SU-DHL-6 (cell line): ENCODE data around the gene TECPR2.

Experiments used
- H2AFZ ChIP-seq: fragments of 200-600 bp; sonication (generic); 2 replicates; pipeline ENCODE4 v1.6.1; 2014; ENCODE audit warnings: low read depth, mild to moderate bottlenecking, moderate library complexity, mixed read lengths, antibody characterized with exemption, low read length; ENCODE audit not compliant: severe bottlenecking
- H3F3A ChIP-seq: fragments of 200-600 bp; shearing (Covaris generic); 2 replicates; pipeline ENCODE4 v1.6.0; 2016; ENCODE audit warnings: antibody characterized with exemption, mild to moderate bottlenecking; ENCODE audit not compliant: insufficient read depth
- H3K27ac ChIP-seq: fragments of 200-600 bp; sonication (generic); 2 replicates; pipeline ENCODE4 v1.5.1; 2016; ENCODE audit warnings: low read depth, mild to moderate bottlenecking, low read length, moderate library complexity, mixed read lengths
- H3K27me3 ChIP-seq: fragments of 200-600 bp; sonication (generic), shearing (Covaris generic); 2 replicates; pipeline ENCODE4 v1.6.0; 2014; ENCODE audit warnings: mild to moderate bottlenecking, low read length
- H3K36me3 ChIP-seq: fragments of 200-600 bp; sonication (generic); 2 replicates; pipeline ENCODE4 v1.6.1; 2014; ENCODE audit warnings: mild to moderate bottlenecking, low read length, mixed read lengths
- H3K4me2 ChIP-seq: fragments of 300-600, 200-600 bp; shearing (Covaris generic), sonication (generic); 2 replicates; pipeline ENCODE4 v1.6.0; 2014; ENCODE audit warnings: low read length, low read depth, mild to moderate bottlenecking; ENCODE audit not compliant: poor library complexity, severe bottlenecking
- H3K4me3 ChIP-seq: fragments of 200-600 bp; sonication (generic); 2 replicates; pipeline ENCODE4 v1.5.1; 2014; ENCODE audit warnings: antibody characterized with exemption, low read length, mild to moderate bottlenecking, mixed read lengths; ENCODE audit not compliant: insufficient read depth, poor library complexity, severe bottlenecking
- H3K79me2 ChIP-seq: fragments of 200-600 bp; sonication (generic); 2 replicates; pipeline ENCODE4 v1.6.1; 2014; ENCODE audit warnings: mild to moderate bottlenecking, low read length, moderate library complexity; ENCODE audit not compliant: insufficient read depth
- H3K9ac ChIP-seq: fragments of 200-600 bp; sonication (generic); 2 replicates; pipeline ENCODE4 v1.7.0; 2014; ENCODE audit warnings: mild to moderate bottlenecking, low read length
- H3K9me2 ChIP-seq: fragments of 200-600 bp; sonication (generic); replicated peaks from 2 replicates; pipeline ENCODE4 v1.6.1; 2014; ENCODE audit warnings: low read length; ENCODE audit not compliant: insufficient read depth
- H3K9me3 ChIP-seq: fragments of 200-600 bp; sonication (generic); 2 replicates; pipeline ENCODE4 v1.6.1; 2014; ENCODE audit warnings: low read length, mixed read lengths; ENCODE audit not compliant: insufficient read depth
- H4K20me1 ChIP-seq: fragments of 200-600 bp; sonication (generic); 2 replicates; pipeline ENCODE4 v1.6.1; 2014; ENCODE audit warnings: low read depth, mild to moderate bottlenecking, antibody characterized with exemption, low read length, moderate library complexity, mixed read lengths
- CTCF ChIP-seq: fragments of 200-600 bp; sonication (generic); IDR thresholded peaks from one replicate; pipeline ENCODE4 v1.5.1; 2017; ENCODE audit warnings: antibody characterized with exemption, mild to moderate bottlenecking, low read length, moderate library complexity; ENCODE audit not compliant: insufficient read depth, poor library complexity, severe bottlenecking
- EZH2phosphoT487 ChIP-seq: fragments of 200-600 bp; sonication (generic), shearing (Covaris generic); conservative IDR thresholded peaks from 2 replicates; pipeline ENCODE4 v1.6.1; 2018; ENCODE audit warnings: mild to moderate bottlenecking, antibody characterized with exemption, low read length, moderate library complexity, mixed read lengths

Gene TECPR2

GRCh38 chr14:102508410-102508773, 145.7 kb downstream of the TECPR2 start:
- Histone ChIP-seq H3K36me3 (no peaks in the 10 kb centered on the region), H2AFZ (no peak overlapping the region), H3K27ac (no peak overlapping the region), H3K27me3 (no peaks in the 10 kb centered on the region), H3K9ac (no peak overlapping the region), H3F3A (no peaks in the 10 kb centered on the region), H3K9me2 (no peaks in the 10 kb centered on the region), H4K20me1 (no peaks in the 10 kb centered on the region), H3K4me3 (no peak overlapping the region), H3K9me3 (no peaks in the 10 kb centered on the region), H3K79me2 (no peaks in the 10 kb centered on the region), H3K4me2 (no peak overlapping the region)
- TF ChIP-seq CTCF = no peak
- no peak for TF ChIP-seq EZH2phosphoT487

GRCh38 chr14:102508774-102509745, 146.3 kb downstream of the TECPR2 start:
- TF ChIP-seq EZH2phosphoT487 = no peak
- TF ChIP-seq CTCF = no peak
- Histone ChIP-seq H3K4me3 (no peak overlapping the region), H2AFZ (no peak overlapping the region)

GRCh38 chr14:102509746-102510615, 147.2 kb downstream of the TECPR2 start, which contains the start of gene ANKRD9:
Gene ANKRD9 (minus strand): TSS chr14:102509776. CDS start chr14:102507889, 1,887 bp downstream.
- peak within 1 kb of the TSS; percentile 76 for H2AFZ ChIP-seq

More at GRCh38 chr14:102508774-102509745, 146.3 kb downstream of the TECPR2 start:
- Histone ChIP-seq H3K79me2 (no peaks in the 10 kb centered on the region), H3K4me2 (no peak overlapping the region), H3K9me3 (no peaks in the 10 kb centered on the region), H4K20me1 (no peaks in the 10 kb centered on the region), H3F3A (no peaks in the 10 kb centered on the region), H3K27ac (no peak overlapping the region), H3K9ac (no peak overlapping the region), H3K27me3 (no peaks in the 10 kb centered on the region), H3K36me3 (no peaks in the 10 kb centered on the region), H3K9me2 (no peaks in the 10 kb centered on the region)

More at GRCh38 chr14:102509746-102510615, 147.2 kb downstream of the TECPR2 start, which contains the start of gene ANKRD9:
- H3K9me2 ChIP-seq = no peaks in the 10 kb centered on the region
- no peaks in the 10 kb centered on the region for H3K36me3 ChIP-seq
- no peaks in the 10 kb centered on the region for H4K20me1 ChIP-seq
- no peaks in the 10 kb centered on the region for H3K79me2 ChIP-seq
- H3K4me2 ChIP-seq = peak within 1 kb of the TSS; percentile 51
- peak within 1 kb of the TSS; percentile 48 for H3K4me3 ChIP-seq
- peak within 1 kb of the TSS; percentile 43 for H3K9ac ChIP-seq
- TF ChIP-seq CTCF (no peak), EZH2phosphoT487 (no peak)
- no peaks in the 10 kb centered on the region for H3K27me3 ChIP-seq
- no peak within 1 kb of the TSS for H3K27ac ChIP-seq
- no peaks in the 10 kb centered on the region for H3F3A ChIP-seq
- no peaks in the 10 kb centered on the region for H3K9me3 ChIP-seq
